Measurements from ENCODE around the gene AMOT.

The AMOT gene

GRCh38 chrX:112814496-112814895, 26.1 kb downstream of the AMOT start:
- POLR2A ChIA-PET, result no interaction called here
- DNase-seq (ENCODE audit: extremely low spot score), result no peak
- TF ChIP-seq CTCF (IDR thresholded peaks at IDR 0.05; ENCODE audit: control extremely low read depth, extremely low read depth, low read depth, missing control alignments), result no peak
- CTCF ChIA-PET, result no interaction called here

- ChIA-PET CTCF (no interaction called here), POLR2A (no interaction called here)
- no peak for TF ChIP-seq CTCF (IDR thresholded peaks at IDR 0.05; ENCODE audit: control extremely low read depth, extremely low read depth, low read depth, missing control alignments)
- no peak for DNase-seq (ENCODE audit: extremely low spot score)
These were observed 27.9 kb downstream of the AMOT start for GRCh38 chrX:112812741-112813140.

GRCh38 chrX:112808651-112809195, 31.9 kb downstream of the AMOT start:
- CTCF ChIA-PET, result interaction anchor here (0.8 to 1.3 kb wide), 2 partner anchors 9 to 16 kb away, joined by 3 to 4 read pairs; no protein-coding TSS in a partner anchor
- POLR2A ChIA-PET, result interaction anchor here (0.5 kb wide), 1 partner anchor 65 kb away, joined by 4 read pairs; no protein-coding TSS in a partner anchor
- DNase-seq (ENCODE audit: extremely low spot score), result no peak
- no peak for TF ChIP-seq CTCF (IDR thresholded peaks at IDR 0.05; ENCODE audit: control extremely low read depth, extremely low read depth, low read depth, missing control alignments)

- no peak for DNase-seq (ENCODE audit: extremely low spot score)
- CTCF ChIA-PET, result interaction anchor here (0.8 to 1.3 kb wide), 2 partner anchors 9 to 16 kb away, joined by 3 to 4 read pairs; no protein-coding TSS in a partner anchor
- no peak for TF ChIP-seq CTCF (IDR thresholded peaks at IDR 0.05; ENCODE audit: control extremely low read depth, extremely low read depth, low read depth, missing control alignments)
- POLR2A ChIA-PET, result interaction anchor here (0.5 kb wide), 1 partner anchor 66 kb away, joined by 4 read pairs; no protein-coding TSS in a partner anchor
These were observed 32.6 kb downstream of the AMOT start for GRCh38 chrX:112808007-112808406.

GRCh38 chrX:112803060-112803459, 37.6 kb downstream of the AMOT start:
- ChIA-PET POLR2A (no interaction called here), CTCF (no interaction called here)
- DNase-seq (ENCODE audit: extremely low spot score), result no peak
- no peak for TF ChIP-seq CTCF (IDR thresholded peaks at IDR 0.05; ENCODE audit: control extremely low read depth, extremely low read depth, low read depth, missing control alignments)

GRCh38 chrX:112802541-112802940, 38.1 kb downstream of the AMOT start:
- ChIA-PET CTCF (no interaction called here), POLR2A (no interaction called here)
- TF ChIP-seq CTCF (IDR thresholded peaks at IDR 0.05; ENCODE audit: control extremely low read depth, extremely low read depth, low read depth, missing control alignments), result no peak
- no peak for DNase-seq (ENCODE audit: extremely low spot score)
